Measurements from ENCODE around the gene RPS6KA4.

The RPS6KA4 gene

DNA sequence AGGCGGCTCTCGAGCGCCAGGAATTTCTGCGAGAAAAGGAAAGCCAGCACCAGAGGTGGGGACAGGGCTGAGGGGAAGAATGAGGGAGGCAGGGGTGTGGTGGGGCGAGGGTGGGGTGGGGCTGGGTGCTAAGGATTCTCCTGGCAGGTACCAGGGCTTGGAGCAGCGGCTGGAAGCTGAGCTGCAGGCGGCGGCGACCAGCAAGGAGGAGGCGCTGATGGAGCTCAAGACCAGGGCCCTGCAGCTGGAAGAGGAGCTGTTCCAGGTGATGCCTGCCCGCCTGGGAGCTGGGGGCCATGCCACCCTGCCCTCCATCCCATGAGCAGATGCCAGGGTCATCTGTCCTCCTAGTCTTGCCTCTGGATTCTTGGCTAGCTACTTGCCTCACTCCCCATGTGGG, 9.6 kb upstream of the RPS6KA4 start:
- DNase-seq: no peak

GRCh38 chr11:64351136-64351631, 7.8 kb upstream of the RPS6KA4 start:
- no peak for DNase-seq

DNA sequence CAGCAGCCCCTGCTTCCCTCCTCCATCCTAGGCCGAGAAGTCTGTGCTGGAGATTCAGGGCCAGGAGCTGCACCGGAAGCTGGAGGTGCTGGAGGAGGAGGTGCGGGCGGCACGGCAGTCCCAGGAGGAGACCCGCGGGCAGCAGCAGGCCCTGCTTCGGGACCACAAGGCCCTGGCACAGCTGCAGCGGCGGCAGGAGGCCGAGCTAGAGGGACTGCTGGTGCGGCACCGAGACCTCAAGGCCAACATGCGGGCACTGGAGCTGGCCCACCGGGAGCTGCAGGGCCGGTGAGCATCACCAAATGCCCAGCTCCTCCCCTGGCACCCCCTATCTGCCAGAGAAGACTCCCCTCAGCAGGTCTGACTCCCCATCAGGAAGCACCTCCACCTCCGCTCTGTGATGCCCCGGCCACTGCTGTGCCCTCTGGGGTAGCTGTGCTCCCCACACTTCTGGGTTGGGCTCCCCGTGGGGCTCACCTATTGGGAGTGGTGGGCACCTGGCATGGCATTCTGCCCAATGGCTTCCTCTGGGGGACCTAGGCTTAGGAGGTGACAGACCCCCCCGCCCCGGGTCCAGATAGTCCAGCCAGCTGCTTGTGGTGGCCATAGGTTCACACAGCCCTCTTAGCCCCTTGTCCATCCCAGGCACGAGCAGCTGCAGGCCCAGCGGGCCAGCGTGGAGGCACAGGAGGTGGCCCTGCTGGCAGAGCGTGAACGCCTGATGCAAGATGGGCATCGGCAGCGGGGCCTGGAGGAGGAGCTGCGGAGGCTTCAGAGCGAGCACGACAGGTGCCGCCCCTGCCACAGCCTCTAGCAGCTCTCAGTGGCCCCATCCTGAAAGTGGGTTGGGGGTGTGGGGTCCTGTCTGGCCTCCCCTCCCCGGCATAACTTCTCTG, 6.6 kb upstream of the RPS6KA4 start:
- no peak for DNase-seq

- DNase-seq: no peak
These were observed 5.8 kb upstream of the RPS6KA4 start for GRCh38 chr11:64352995-64353714.

DNA sequence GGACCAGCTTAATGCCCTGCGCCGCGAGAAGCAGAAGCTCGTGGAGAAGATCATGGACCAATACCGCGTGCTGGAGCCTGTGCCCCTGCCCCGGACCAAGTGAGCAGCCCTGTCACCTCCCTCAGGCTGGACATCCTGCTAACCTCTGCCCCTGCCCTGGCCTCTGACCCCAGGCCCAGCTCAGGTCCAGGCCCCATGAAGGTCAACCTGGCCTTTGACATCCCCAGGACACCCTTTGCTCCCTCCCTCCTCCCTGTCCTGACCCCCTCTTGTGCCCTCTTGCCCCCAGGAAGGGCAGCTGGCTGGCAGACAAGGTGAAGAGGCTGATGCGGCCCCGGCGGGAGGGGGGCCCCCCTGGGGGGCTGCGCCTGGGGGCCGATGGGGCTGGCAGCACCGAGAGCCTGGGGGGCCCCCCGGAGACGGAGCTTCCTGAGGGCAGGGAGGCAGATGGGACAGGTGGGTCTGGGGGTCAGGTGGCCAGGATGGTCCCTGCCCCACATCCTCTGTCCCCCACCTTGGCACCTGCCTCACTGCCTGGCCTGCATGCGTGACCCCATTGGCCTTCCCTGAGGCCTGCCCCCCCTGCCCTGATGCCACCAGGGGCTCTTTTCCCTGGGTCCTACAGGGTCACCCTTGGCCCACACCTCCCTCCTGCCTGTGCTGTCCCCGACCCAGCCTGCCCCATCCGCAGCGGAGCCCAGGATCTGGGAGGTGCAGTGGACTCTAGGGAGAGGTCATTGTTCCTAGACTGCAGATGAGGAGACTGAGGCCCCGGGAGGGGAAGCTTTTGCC, 5.1 kb upstream of the RPS6KA4 start:
- no peak for DNase-seq

DNA sequence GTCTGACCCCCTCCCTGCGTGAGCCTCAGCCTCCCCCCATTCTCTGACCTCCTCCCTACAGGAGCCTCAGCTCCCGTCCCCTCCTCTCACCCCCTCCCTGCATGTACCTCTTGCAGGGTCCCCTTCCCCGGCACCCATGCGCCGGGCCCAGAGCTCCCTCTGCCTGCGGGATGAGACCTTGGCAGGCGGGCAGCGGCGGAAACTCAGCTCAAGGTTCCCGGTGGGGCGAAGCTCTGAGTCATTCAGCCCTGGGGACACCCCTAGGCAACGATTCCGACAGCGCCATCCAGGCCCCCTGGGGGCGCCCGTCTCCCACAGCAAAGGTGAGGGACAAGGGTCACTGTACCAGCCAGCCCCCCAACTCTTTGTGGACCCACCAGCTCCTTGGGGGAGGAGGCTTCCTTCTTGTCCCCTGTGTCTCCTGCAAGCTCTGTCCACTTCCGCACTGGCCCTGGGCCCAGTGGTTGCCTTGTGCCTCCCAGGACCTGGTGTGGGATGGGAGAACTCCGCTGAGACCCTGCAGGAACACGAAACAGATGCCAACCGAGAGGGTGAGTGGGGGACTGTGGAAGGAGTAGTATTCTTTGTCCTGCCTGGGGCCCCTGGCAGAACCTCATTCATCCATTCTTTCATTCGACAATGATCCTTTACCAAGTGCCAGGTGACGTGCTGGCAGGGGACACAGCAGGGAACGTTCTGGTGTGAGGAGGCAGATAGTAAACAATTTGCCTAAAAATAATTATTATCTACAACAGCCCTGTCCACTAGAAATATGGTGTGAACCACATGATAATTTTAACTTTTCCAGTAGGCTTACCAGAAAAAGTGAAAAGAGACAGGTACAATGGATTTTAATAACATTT, 3.7 kb upstream of the RPS6KA4 start:
- peak; percentile 60 to 68 for DNase-seq

GRCh38 chr11:64356498-64357411, 2.2 kb upstream of the RPS6KA4 start:
- peak; percentile 34 to 44 for DNase-seq

DNA sequence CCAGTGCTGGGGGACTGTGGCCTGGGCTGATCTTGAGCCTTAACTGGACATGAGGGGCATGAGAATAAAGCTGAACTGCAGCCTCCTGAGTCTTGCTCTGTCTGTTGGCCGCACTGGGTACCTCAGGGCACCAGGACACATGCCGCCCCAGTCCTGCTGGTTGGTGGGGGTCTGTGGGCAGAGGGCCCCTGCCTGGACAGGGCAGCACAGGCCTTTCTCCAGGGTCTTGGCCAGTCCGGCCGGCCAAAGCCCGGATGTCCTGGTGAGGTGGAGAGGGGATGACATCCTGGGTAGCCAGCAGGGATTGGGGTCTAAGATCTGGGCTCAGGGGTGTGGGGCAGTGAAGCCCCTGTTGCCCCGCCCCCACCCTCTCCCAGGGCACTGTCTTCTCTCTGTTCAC, 1.5 kb upstream of the RPS6KA4 start:
- DNase-seq: no peak

- no peak for DNase-seq
These were observed 942 bp upstream of the RPS6KA4 start for GRCh38 chr11:64357904-64358535.

DNA sequence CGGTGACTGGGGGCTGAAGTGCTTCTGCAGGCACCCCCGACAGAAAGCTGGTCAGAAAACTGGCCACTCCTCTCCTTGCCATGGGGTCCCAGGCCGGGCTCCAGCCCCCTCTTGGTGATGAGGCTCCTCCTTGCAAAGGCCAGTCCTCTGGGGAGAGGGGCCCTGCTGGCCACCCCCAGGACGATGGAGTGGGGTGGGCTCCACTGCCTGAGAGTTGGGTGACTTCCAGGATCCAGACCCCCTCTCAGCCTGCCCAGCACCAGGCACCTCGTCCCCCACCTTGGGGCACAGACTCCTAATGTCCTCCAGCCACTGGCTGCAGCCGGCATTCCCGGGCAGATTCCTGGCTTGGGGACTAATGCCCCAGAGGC, 441 bp upstream of the RPS6KA4 start:
- DNase-seq: no peak

GRCh38 chr11:64359712-64360445, 917 bp downstream of the RPS6KA4 start:
- DNase-seq: no peak

GRCh38 chr11:64360448-64360921, 1.5 kb downstream of the RPS6KA4 start:
- peak; percentile 22 to 44 for DNase-seq

DNA sequence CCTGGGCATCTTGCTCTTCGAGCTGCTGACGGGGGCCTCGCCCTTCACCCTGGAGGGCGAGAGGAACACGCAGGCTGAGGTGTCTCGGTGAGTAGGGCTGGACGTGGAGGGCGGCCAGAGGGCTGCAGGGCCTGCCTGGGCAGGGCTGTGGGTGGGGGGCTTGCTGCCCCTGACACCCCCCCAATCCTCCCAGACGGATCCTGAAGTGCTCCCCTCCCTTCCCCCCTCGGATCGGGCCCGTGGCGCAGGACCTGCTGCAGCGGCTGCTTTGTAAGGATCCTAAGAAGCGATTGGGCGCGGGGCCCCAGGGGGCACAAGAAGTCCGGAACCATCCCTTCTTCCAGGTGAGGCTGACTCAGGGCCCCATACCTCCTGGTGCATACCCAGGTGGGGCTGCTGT, 2.7 kb downstream of the RPS6KA4 start:
- DNase-seq: no peak

- no peak for DNase-seq
These were observed 3.4 kb downstream of the RPS6KA4 start for GRCh38 chr11:64362339-64362738.

- no peak for DNase-seq
These were observed 5.5 kb downstream of the RPS6KA4 start for GRCh38 chr11:64364435-64364834.

GRCh38 chr11:64364911-64365310, 5.9 kb downstream of the RPS6KA4 start:
- DNase-seq: no peak

GRCh38 chr11:64366751-64367150, 7.8 kb downstream of the RPS6KA4 start:
- no peak for DNase-seq

DNA sequence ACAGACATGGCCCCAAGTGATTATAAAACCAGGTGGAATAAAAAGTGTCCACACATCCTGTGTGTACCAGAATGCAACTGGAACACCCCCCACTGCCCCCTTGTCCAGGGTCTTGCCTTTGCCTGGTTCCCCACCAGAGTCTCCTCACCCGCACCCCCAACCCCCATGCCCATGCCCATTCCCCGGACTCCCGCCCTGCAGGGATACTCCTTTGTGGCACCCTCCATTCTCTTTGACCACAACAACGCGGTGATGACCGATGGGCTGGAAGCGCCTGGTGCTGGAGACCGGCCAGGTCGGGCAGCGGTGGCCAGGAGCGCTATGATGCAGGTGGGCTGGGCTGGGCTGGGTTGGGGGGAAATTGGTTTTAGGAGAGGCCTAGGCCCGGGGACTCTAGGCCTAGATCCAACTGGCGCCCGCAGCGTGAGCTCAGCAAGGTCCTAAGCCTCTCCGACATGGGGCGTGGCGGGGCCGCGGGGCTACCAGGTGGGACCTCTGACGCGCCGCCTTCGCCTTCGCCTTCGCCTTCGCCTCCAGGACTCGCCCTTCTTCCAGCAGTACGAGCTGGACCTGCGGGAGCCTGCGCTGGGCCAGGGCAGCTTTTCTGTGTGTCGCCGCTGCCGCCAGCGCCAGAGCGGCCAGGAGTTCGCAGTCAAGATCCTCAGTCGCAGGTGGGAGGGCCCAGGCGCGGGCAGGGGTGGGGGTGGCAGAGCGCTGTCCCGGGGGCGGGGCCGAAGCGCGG, 9.1 kb downstream of the RPS6KA4 start:
- DNase-seq: no peak

DNA sequence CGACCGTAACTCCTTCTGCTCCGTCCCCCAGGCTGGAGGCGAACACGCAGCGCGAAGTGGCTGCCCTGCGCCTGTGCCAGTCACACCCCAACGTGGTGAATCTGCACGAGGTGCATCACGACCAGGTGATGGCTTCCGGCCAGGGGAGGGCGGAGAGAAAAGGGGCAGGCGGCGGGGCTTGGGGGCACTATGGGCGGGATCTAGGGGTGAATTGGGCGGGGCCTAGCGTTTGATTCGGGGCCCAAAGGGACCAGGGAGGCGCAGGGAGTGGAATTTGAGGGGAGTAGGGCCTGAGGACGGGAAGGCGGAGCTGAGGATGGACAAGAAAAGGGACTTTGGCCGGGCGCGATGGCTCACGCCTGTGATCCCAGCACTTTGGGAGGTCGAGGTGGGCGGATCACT, 9.7 kb downstream of the RPS6KA4 start:
- no peak for DNase-seq

Data from inflammatory macrophage treated with lipopolysaccharide for 1 hour (primary cell).